Measurements from ENCODE around the gene RNASEL.
"Not testable (repeated sequence)": the region's sequence is repeated elsewhere in the genome, so short reads cannot be mapped to it uniquely, and the experiment has no call there.

The RNASEL gene

GRCh38 chr1:182556279-182556678, 32.8 kb downstream of the RNASEL start:
- DNase-seq, result no peak

GRCh38 chr1:182555493-182555892, 33.6 kb downstream of the RNASEL start:
- no peak for DNase-seq

- no peak for DNase-seq
Measured at GRCh38 chr1:182552527-182552926, 36.5 kb downstream of the RNASEL start.

GRCh38 chr1:182549811-182550210, 39.2 kb downstream of the RNASEL start:
- no peak for DNase-seq

- DNase-seq, result no peak
Measured at GRCh38 chr1:182549346-182549745, 39.7 kb downstream of the RNASEL start.

GRCh38 chr1:182533896-182534295, 55.2 kb downstream of the RNASEL start:
- DNase-seq, result no peak

- DNase-seq, result not testable (repeated sequence)
Measured at GRCh38 chr1:182528206-182528605, 60.9 kb downstream of the RNASEL start.

GRCh38 chr1:182527680-182528079, 61.4 kb downstream of the RNASEL start:
- no peak for DNase-seq

GRCh38 chr1:182525342-182525741, 63.7 kb downstream of the RNASEL start:
- DNase-seq, result no peak

All from DMS153 (cell line).